SHP77 (cell line): ENCODE data around the gene BRIP1.
"Not testable (repeated sequence)": the region's sequence is repeated elsewhere in the genome, so short reads cannot be mapped to it uniquely, and the experiment has no call there.

Experiments used
- DNase-seq, 2 experiments: peaks; one replicate each; lab custom pipeline; 2025; lab: John Stamatoyannopoulos, UW

BRIP1 gene

DNA sequence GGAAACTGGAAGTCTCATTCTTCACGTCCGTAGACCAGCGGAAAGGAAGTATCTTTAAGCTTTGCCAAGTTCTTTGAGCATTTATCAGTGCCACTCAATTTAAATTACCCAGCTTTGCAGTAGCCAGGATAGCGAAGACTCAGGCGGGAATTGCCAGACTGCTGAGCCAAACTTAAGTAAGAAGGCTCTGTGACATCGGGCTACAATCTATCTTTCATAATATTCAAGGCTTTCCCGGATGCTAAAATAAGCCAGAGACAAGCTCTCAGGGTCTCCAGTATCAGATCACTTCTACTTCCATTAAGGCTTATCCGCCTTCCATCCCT lies 436 bp upstream of the BRIP1 start:
- no peak for DNase-seq

DNA sequence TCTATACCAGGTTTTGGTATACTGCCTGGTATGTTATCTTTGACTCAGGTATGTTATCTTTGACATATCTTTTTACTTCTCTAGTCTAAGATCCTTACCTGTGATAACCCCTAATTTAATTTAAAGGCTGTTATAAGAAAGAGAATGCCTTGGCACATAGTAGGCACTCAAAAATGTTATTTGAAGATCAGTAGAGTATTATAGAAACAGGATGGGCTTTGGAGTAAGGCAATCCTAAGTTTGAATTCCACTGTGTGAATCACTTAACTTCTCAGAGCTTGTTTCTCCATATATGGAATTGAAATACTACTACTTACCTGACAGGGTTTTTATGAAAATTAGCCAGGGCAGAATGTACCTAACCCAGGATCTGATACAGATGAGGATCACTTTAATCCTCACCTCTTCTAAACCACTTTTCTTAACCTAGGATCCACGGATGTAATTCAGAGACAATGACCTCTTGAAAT lies 1.2 kb downstream of the BRIP1 start:
- DNase-seq, result no peak

DNA sequence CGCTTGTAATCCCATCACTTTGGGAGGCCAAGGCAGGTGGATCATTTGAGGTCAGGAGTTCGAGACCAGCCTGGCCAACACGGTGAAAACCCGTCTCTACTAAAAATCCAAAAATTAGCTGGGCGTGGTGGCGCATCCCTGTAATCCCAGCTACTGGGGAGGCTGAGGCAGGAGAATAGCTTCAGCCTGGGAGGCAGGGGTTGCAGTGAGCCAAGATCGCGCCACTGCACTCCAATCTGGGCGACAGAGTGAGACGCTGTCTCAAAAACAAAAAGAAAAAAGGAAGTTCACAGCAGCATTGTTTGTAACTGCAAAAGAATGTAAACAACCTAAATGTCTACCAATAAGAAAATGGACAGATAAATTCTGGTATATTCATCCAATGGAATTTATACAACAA lies 2.9 kb downstream of the BRIP1 start:
- not testable (repeated sequence) for DNase-seq

DNA sequence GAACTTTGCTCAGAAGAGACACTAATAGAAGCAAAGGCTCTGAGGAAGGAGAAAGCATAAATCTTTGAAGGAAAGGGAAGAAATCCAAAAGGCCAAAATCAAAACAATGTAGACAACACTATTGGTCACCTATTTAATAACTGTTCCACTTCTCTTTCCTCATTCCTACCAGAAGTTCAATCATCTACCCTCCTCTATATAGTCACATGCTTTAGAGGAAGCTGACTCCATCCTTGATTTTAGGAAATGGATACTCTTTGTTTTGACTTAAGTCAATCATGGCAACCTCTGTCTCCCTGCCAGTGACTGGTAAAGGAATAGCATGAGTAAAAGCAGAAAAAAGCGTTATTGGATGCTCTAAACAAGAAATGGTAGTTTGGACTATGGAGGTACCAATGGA lies 7.3 kb downstream of the BRIP1 start:
- no peak for DNase-seq

DNA sequence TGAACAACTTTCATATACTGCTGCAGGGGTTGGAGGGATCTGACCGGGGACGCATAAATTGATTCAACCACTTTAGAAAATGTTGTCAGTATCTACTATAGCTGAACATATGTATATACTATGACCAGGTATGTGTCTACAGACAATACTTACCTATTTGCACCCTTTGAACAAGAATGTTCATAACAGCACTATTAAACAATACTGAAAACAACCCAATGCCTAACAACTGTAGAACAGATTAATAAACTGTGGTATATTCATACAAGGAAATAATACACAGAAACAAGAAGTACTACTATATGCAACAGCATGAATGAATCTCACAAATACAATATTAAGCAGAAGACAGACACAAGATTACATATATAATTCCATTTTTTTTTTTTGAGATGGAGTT lies 10.5 kb downstream of the BRIP1 start:
- DNase-seq, result no peak

DNA sequence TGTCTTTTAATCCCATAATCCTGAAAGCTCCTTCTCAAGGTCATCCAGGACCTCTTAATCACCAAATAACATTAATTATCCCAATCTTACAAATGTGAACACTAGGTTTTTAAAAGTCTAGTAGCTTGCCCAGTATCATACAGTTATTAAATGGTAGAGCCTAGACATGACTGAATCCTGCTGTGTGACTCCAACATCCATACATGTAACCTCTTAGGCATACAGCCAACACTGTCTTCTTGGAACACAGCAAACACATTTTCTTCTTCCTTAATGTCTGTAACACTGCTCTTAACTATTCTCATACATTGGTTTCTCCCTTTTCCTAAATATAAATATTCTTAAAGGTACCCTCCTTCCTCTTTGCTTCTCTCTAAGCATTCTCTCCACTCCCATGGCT lies 13.7 kb downstream of the BRIP1 start:
- no peak for DNase-seq

DNA sequence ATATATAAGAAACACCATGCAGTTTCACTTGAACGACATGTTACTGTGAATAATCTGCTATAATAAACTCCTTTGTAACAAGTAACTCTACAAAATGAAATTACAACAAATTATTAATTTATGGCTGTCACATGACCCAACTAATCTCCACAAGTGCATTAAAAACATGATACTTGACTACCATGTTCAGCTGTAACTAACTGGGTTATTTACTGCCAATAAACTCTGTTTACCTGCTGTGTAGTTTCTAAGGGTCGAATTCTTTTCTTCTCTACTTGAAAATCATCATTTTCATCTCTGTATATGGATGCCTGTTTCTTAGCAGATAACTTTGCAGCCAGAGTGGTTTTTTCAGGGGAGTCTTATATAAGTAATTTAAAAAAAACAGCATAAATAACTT lies 14.4 kb downstream of the BRIP1 start:
- DNase-seq, result no peak

DNA sequence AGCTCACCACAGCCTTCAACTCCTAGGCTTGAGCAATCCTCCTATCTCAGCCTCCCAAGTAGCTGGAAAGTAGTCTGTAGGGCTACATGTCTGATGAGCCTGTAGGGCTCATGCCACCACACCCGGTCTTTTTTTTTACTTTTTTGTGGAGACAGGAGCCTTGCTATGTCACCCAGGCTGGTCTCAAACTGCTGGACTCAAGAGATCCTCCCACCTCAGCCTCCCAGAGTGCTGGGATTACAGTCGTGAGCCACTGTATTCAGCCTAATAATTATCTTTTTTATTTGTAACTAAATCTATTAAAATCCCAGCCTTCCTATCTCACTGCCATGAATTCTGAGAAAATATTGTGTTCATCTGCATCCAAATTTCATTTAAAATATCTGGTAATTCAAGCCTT lies 15.1 kb downstream of the BRIP1 start:
- DNase-seq, result no peak

DNA sequence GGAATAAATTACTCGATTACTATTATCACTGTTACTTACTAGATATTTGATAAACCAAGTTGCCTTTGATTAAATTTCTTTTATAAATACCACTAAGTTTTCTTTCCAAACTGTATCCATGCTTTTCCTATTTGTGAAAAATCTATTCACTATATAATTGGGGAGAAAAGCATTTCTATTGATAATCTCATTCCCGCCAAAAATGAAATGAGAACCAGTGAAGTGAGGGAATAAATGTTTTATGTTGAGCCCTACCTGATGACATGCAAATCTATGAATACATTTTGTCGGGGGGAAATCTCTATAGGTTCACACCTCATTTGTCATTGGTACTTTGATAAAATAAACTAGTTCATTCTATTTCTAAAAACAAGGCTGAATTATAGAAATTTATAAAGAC lies 15.7 kb downstream of the BRIP1 start:
- no peak for DNase-seq

DNA sequence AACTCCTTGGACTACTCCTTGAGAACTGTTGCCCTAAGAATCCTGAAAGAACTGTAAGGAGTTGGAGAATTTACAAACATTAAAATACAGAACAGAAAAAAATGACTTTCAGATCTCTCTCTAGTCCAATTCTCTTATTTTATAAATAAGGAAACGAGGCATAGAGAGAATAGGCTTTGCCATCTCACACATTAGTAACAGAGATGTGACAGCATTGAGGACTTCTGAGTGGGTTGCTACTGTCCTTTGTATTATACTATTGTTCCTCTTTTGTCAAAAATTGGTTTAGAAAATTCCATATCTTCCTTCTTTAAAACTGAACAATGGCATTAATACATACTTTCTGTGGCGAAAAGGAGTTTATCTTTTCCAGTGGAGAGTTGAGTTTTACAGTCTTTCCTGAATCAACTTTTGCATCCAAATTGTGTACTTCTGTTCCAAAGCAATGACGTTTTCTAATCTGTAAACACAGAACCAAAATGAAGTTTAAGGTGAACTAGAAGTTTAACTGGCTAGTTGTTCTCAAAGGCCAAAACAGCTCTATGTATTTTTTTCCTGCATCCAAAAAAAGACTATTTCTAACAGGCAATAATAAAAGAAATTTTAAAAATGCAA lies 16.5 kb downstream of the BRIP1 start:
- no peak for DNase-seq

DNA sequence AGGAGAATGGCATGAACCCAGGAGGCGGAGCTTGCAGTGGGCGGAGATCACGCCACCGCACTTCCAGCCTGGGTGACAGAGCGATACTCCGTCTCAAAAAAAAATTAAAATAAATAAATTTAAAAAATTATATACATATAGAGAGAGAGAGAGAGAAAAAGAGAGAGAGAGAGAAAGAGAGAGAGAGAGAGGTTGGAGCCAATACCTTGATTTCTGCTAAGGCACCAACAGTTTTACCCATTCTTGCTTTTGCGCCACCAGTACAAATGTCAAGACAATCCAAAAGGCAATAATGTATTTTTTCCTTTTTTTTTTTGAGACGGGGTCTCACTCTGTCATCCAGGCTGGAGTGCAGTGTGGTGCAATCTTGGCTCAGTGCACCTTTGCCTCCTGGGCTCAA lies 17.2 kb downstream of the BRIP1 start:
- DNase-seq, result no peak

DNA sequence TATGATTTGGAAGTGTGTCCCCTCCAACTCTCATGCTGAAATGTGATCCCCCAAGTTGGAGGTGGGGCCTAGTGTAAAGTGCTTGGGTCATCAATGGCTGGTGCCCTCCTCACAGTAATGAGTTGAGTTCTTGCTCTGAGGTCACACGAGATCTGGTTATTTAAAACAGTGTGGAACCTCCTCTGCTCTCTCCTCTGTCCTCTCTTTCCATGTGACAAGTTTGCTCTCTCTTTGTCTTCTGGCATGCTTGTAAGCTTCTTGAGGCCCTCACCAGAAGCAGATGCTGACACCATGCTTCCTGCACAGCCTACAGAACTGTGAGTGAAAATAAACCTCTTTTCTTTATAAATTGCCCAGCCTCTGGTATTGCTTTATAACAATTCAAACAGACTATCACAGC lies 19.9 kb downstream of the BRIP1 start:
- no peak for DNase-seq

DNA sequence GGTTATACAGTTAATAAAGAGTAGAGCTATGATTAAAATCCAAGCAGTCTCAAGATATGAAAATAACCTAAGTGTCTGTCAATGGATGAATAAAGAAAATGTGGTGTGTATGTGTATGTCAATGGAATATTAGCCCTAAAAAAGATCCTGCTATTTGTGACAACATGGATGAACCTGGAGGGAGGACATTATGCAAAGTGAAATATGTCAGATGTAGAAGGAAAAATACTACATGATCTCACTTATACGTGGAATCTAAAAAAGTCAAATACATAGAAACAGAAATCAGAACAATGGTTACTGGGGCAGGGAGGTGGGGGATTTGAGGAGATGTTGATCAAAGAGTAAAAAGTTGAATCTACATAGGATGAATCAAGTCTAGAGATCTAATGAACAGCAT lies 20.4 kb downstream of the BRIP1 start:
- no peak for DNase-seq

DNA sequence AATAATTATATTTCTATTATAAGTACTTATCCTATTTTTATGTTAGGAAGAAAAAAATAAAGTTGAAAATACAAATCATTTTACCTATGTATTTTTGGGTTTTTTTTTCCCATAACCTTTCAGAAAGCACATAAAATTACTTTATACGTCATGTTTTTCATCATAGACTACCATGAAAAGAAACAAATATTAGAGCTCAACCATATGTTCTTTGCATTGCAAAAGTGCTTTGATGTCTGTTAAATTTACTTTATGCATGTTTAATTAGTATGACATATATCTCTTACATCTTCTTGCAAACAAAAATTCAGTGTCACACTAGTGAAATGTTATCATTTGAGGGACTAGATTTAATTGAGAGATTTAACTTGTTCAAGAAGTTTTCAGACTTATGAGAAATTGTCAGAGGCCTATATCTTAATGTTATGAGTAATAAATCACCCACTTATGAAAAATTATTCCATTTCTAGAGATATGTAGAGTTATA lies 24.0 kb downstream of the BRIP1 start:
- no peak for DNase-seq

DNA sequence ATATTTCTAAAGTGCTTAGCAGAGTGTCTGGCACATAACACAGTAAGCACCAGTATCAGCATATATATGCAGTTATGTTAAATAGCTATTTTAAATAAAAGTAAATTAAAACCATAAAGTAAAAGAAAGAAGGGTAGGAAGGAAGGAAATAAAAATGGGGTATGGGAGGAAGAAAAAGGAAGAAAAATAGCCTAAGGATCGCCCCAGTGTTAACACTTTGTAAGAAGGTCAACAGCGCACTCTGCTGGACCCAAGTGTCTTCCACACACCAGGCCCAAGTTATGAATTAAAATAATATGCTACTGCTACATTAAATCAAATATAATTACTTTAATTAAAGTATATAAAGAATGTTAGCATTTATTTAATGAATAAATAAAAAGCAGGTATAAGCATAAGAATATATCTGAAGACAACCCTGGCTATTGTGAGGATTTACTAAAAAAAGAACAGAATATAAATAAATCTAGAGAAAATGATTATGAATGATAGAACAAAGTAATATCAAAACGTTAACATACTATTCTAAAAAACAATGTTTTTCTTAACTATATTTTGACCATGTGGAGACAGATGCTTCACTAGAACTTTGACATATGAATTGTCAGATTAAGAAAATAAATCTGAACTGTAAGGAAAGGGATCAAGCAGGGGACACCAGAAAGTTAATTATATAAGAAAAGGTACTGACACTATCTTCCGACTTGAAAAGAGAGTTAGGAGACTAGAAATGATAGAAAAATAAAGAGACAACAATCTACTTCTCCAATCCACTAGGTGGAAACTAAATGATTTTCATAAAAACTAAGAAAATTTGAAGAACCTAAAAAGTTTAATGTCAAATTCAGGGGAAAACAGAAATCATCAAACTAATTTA lies 25.9 kb downstream of the BRIP1 start:
- peak; percentile 31 to 41 for DNase-seq

DNA sequence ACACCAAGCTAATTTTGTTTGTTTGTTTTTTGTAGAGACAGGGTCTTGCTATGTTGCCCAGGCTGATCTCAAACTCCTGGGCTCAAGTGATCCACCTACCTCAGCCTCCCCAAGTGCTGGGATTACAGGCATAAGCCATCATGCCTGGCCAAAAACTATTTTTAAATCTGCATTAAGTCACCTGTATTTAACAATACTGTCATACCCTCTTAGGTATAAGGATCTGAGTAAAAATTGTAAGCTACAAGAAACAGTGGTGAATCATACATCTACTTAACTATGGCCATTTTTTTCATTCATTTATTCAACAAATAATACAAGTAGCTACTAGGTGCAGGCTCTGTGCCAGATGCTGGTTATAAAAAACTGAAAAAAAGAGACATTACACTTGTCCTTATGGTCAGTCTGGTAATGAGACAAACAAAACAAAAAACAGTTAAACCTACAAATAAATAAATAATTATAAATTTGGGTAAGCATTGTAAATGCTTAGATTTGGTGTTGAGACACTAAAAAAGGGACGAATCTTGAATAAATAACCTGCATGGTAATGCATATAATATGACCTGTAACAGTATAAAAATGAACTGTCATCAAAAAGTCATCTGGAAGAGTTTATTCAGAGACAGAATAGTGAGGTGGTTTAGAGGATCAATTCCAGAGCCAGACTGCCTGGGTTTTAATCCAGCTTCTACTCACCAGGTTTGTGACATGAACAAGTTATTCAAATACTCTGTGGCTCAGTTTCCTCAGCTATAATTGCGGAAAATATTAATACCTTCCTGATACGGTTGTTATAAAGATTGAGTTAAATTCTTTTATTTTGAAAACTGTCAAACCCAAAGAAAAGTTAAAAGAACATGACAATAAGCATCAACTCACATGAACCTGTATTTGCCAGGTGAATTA lies 26.8 kb downstream of the BRIP1 start:
- no peak for DNase-seq

DNA sequence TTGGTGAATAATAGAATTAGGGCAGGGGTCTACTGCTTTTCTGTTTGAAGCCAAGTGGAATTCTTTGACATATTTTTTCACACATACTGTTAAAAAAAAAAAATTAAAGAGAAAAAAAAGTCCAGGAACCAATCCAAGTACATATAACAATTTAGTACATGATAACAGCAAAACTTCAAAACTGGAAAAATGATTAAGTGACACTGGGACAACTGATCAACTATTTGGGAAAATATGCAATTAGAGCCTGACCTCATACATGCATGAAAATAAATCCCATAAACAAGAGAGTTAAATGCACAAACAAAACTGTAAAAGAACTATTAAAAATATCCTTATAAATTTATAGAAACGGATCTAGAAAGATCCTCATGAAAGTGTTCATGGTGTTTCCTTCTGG lies 27.7 kb downstream of the BRIP1 start:
- no peak for DNase-seq

DNA sequence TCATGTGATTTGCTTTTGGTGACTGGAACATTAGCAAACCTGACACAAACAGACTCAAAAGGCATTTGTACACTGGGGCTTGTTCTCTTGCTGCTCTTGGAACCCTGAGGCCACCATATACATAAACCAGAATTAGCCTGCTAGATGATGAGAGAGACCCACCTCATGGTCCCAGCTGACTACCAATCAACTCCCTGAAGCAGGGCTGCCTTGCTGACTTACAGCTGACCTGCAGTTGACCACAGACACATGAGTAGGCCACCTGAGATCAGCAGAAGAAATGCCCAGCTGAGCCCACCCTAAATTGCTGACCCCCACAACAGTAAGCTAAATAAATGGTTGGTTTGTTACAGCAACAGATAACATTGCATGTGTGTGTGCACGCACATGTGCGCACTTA lies 28.7 kb downstream of the BRIP1 start:
- DNase-seq, result no peak

DNA sequence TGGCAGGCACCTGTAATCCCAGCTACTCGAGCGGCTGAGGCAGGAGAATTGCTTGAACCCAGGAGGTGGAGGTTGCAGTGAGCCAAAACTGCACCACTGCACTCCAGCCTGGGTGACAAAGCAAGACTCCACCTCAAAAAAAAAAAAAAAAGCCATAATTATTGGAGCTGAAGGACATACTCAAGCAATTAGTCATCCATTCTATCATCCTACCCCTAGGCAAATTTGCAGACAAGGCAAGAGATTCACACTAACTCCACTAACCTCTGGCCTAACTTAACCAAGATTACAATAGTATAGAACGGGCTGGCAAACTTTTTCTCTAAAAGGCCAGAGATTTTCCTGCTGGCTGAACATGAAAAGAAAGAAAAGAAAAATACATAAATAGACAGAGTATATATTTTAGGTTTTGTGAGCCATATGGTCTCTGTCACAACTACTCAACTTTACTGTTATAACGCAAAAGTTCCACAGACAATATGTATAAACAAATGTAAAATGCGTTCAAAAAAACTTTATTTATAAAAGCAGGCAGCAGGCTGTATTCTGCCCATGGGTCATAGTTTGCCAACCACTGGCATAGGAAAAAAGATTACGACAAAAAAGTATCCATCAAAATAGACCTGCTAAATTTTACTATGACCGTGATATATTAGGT lies 29.7 kb downstream of the BRIP1 start:
- no peak for DNase-seq

DNA sequence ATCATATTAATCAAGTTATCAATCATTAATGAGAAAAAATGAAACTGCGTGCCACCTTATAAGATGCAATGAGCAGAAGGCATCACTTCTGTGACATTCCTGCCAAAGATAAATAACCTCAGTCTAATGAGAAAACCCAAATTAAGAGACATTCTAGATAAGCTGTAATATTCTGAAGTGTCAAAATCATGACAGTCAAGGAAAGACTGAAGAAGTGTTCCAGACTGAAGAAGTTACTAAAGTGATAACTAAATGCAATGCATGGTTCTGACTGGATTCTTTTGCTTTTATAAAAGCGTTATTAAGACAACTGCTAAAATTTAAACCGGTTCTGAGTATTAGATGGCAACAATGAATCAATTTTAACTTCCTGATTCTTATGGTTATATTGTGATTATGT lies 30.9 kb downstream of the BRIP1 start:
- DNase-seq, result no peak

DNA sequence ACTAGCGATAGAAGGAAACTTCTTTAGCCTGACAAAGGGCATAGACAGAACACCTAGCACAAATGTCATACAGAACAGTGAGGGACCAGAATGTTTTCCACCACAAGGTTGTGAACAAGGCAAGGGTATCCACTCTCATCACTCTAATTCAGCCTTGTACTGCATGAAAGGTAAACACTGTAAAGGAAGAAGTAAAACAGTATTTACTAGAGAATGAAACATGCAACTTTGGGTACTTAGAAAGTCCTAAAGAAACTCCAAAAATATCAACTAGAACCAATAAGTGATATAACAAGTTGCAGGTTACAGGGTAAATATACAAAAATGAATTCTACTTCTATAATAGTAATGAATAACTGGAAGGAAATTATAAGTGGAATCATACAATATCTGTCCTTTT lies 32.2 kb downstream of the BRIP1 start:
- DNase-seq, result no peak

DNA sequence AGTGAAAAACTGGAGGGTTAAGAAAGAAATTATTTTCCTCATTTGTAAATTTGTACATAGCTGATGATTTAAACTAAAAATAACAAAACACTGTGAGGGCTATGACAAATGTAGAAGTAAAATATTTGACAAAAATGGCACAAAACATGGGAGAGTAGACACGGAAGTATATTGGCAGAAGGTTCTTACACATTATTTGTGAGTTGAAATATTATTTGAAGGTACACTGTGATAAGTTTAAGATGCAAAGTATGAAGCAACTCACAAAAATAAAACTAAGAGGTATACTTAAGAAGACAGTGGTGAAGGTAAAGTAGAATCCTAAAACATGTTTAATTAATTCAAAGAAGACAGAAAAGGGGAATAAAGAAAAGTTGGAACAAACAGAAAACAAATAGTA lies 34.6 kb downstream of the BRIP1 start:
- DNase-seq, result no peak
